ENCODE measurements around the gene SDR9C7. TPM values are rescaled to one million over a fixed set of nuclear protein-coding genes. Genes with fewer than 3 reads are reported as not detected.
A peak's percentile ranks its signal among the peaks of the same experiment; 100 is the strongest.

Gene SDR9C7
- total RNA-seq, 1 experiment from 2014 or later, result not detected

GRCh38 chr12:56931474-56931978, 2.7 kb downstream of the SDR9C7 start:
- CTCF ChIA-PET, result no interaction called here
- POLR2A ChIA-PET (ENCODE audit: unreplicated experiment), result no interaction called here
- intact Hi-C loops (cut with micrococcal nuclease), result no loop called here

GRCh38 chr12:56930241-56930640, 4.0 kb downstream of the SDR9C7 start:
- no peaks in the 10 kb centered on the region for H4K20me1 ChIP-seq (ENCODE audit: low read length)
- no peak overlapping the region for H2AFZ ChIP-seq (ENCODE audit: low read length)
- H3K4me1 ChIP-seq (ENCODE audit: insufficient read depth, low read length), result peaks cover 6% of the 10 kb centered on the region; the same call in 1 of the 2 replicates
- H3K27ac ChIP-seq (ENCODE audit: low read length), result no peak overlapping the region
- ChIA-PET POLR2A (ENCODE audit: unreplicated experiment) (no interaction called here), CTCF (no interaction called here)
- no peaks in the 10 kb centered on the region for H3K9me3 ChIP-seq (ENCODE audit: low read length)
- no peak for TF ChIP-seq CTCF (conservative IDR thresholded peaks at IDR 0.05; ENCODE audit: low read depth, low read length)
- TF ChIP-seq EZH2phosphoT487 (IDR thresholded peaks at IDR 0.05; ENCODE audit: borderline replicate concordance, low read length), result no peak
- TF ChIP-seq EZH2 (IDR thresholded peaks at IDR 0.05; ENCODE audit: low read length, unreplicated experiment), result no peak
- H3K9ac ChIP-seq (ENCODE audit: low read length), result no peak overlapping the region
- BruUV-seq (replicated peaks), result no TSS peak
- peaks cover 4% of the 10 kb centered on the region; the same call in 1 of the 2 replicates for H3K27me3 ChIP-seq (ENCODE audit: low read length)
- no peak overlapping the region for H3K4me2 ChIP-seq (ENCODE audit: low read length)
- H3K36me3 ChIP-seq (ENCODE audit: low read depth, low read length), result no peaks in the 10 kb centered on the region
- no peaks in the 10 kb centered on the region for H3F3A ChIP-seq (ENCODE audit: low read length, unreplicated experiment)
- no peak overlapping the region for H3K4me3 ChIP-seq (ENCODE audit: low read length)
- H3K9me2 ChIP-seq (replicated peaks; ENCODE audit: low read length), result no peaks in the 10 kb centered on the region
- ATAC-seq (no peak), DNase-seq (no peak)
- H3K79me2 ChIP-seq (ENCODE audit: low read length), result no peaks in the 10 kb centered on the region
- intact Hi-C loops (cut with micrococcal nuclease), result no loop called here

More at GRCh38 chr12:56931474-56931978, 2.7 kb downstream of the SDR9C7 start:
- H2AFZ ChIP-seq (ENCODE audit: low read length), result no peak overlapping the region
- H4K20me1 ChIP-seq (ENCODE audit: low read length), result no peaks in the 10 kb centered on the region
- no peaks in the 10 kb centered on the region for H3K36me3 ChIP-seq (ENCODE audit: low read depth, low read length)
- H3K79me2 ChIP-seq (ENCODE audit: low read length), result no peaks in the 10 kb centered on the region
- H3K9me2 ChIP-seq (replicated peaks; ENCODE audit: low read length), result no peaks in the 10 kb centered on the region
- DNase-seq, result peak; percentile 16
- peaks cover 4% of the 10 kb centered on the region; the same call in 1 of the 2 replicates for H3K27me3 ChIP-seq (ENCODE audit: low read length)
- ATAC-seq, result no peak
- no peak for TF ChIP-seq EZH2phosphoT487 (IDR thresholded peaks at IDR 0.05; ENCODE audit: borderline replicate concordance, low read length)
- TF ChIP-seq CTCF (conservative IDR thresholded peaks at IDR 0.05; ENCODE audit: low read depth, low read length), result no peak
- TF ChIP-seq EZH2 (IDR thresholded peaks at IDR 0.05; ENCODE audit: low read length, unreplicated experiment), result no peak
- no peaks in the 10 kb centered on the region for H3F3A ChIP-seq (ENCODE audit: low read length, unreplicated experiment)
- H3K27ac ChIP-seq (ENCODE audit: low read length), result no peak overlapping the region
- no peaks in the 10 kb centered on the region for H3K9me3 ChIP-seq (ENCODE audit: low read length)
- no TSS peak for BruUV-seq (replicated peaks)
- H3K4me1 ChIP-seq (ENCODE audit: insufficient read depth, low read length), result peaks cover 6% of the 10 kb centered on the region; the same call in 1 of the 2 replicates
- no peak overlapping the region for H3K4me3 ChIP-seq (ENCODE audit: low read length)
- H3K4me2 ChIP-seq (ENCODE audit: low read length), result no peak overlapping the region
- H3K9ac ChIP-seq (ENCODE audit: low read length), result no peak overlapping the region

GRCh38 chr12:56929780-56930179, 4.4 kb downstream of the SDR9C7 start:
- Histone ChIP-seq H3K4me3 (ENCODE audit: low read length) (no peak overlapping the region), H3K36me3 (ENCODE audit: low read depth, low read length) (no peaks in the 10 kb centered on the region), H3K4me2 (ENCODE audit: low read length) (no peak overlapping the region), H3K4me1 (ENCODE audit: insufficient read depth, low read length) (peaks cover 3% of the 10 kb centered on the region; the same call in 1 of the 2 replicates), H3K9ac (ENCODE audit: low read length) (no peak overlapping the region), H3K27me3 (ENCODE audit: low read length) (peaks cover 4% of the 10 kb centered on the region; the same call in 1 of the 2 replicates), H3K9me3 (ENCODE audit: low read length) (no peaks in the 10 kb centered on the region), H3K9me2 (replicated peaks; ENCODE audit: low read length) (no peaks in the 10 kb centered on the region), H2AFZ (ENCODE audit: low read length) (no peak overlapping the region), H3K27ac (ENCODE audit: low read length) (no peak overlapping the region), H3F3A (ENCODE audit: low read length, unreplicated experiment) (no peaks in the 10 kb centered on the region), H4K20me1 (ENCODE audit: low read length) (no peaks in the 10 kb centered on the region), H3K79me2 (ENCODE audit: low read length) (no peaks in the 10 kb centered on the region)
- CTCF ChIA-PET, result no interaction called here
- intact Hi-C loops (cut with micrococcal nuclease), result no loop called here
- no TSS peak for BruUV-seq (replicated peaks)
- TF ChIP-seq EZH2 (IDR thresholded peaks at IDR 0.05; ENCODE audit: low read length, unreplicated experiment) (no peak), CTCF (conservative IDR thresholded peaks at IDR 0.05; ENCODE audit: low read depth, low read length) (no peak), EZH2phosphoT487 (IDR thresholded peaks at IDR 0.05; ENCODE audit: borderline replicate concordance, low read length) (no peak)
- ATAC-seq, result no peak
- POLR2A ChIA-PET (ENCODE audit: unreplicated experiment), result no interaction called here
- no peak for DNase-seq
